ENCODE measurements around the gene CASP5. TPM values are rescaled to one million over a fixed set of nuclear protein-coding genes. Genes with fewer than 3 reads are reported as not detected.
A peak's percentile ranks its signal among the peaks of the same experiment; 100 is the strongest.
"Not testable (repeated sequence)": the region's sequence is repeated elsewhere in the genome, so short reads cannot be mapped to it uniquely, and the experiment has no call there.

Gene CASP5
- polyA plus RNA-seq, 2 of the 4 experiments (the other 2 are of a cell fraction): not detected

- TF ChIP-seq REST (IDR thresholded peaks at IDR 0.05): no peak
These were observed 24.1 kb upstream of the CASP5 start (continued) for GRCh38 chr11:105046898-105047579.

- H3K4me1 ChIP-seq: peaks cover 14% of the 10 kb centered on the region
- no peak for TF ChIP-seq BCL3 (IDR thresholded peaks at IDR 0.05)
- TF ChIP-seq MAX (IDR thresholded peaks at IDR 0.05): no peak
- TF ChIP-seq HOXB13 (CRISPR knock-in tag; IDR thresholded peaks at IDR 0.05; ENCODE audit: low read depth): no peak
- no peak for TF ChIP-seq ZNF302 (CRISPR knock-in tag; IDR thresholded peaks at IDR 0.05)
- no peak for TF ChIP-seq ATOH8 (CRISPR knock-in tag; IDR thresholded peaks at IDR 0.05; ENCODE audit: low read depth)
- no peak for TF ChIP-seq FOSB (CRISPR knock-in tag; IDR thresholded peaks at IDR 0.05)
- TF ChIP-seq SMC3 (IDR thresholded peaks at IDR 0.05): no peak
- TF ChIP-seq REST (IDR thresholded peaks at IDR 0.05): no peak
- no peak for TF ChIP-seq NFE2L2 (conservative IDR thresholded peaks at IDR 0.05; ENCODE audit: low read length)
- no peak for TF ChIP-seq CTCF (IDR thresholded peaks at IDR 0.05)
- TF ChIP-seq KDM5A (IDR thresholded peaks at IDR 0.05): no peak
- no peak for TF ChIP-seq JUN (IDR thresholded peaks at IDR 0.05)
- no peak for TF ChIP-seq SREBF2 (IDR thresholded peaks at IDR 0.05)
- TF ChIP-seq HES2 (IDR thresholded peaks at IDR 0.05): no peak
- ATAC-seq (no peak), DNase-seq (ENCODE audit: low read depth in 1 of 2, low spot score in 1 of 2) (no peak), FAIRE-seq (no peak)
- no peaks in the 10 kb centered on the region for H3K9me3 ChIP-seq
- peak overlapping the region in 1 of 2 experiments; percentile 43; a peak in 2 of 6 replicates for H3K27ac ChIP-seq
- no peak overlapping the region for H3K4me3 ChIP-seq
- 95% methylated on average over 5 of the region's 5 CpGs for WGBS (ENCODE audit: missing lambda C conversion rate)
- ChIA-PET POLR2A (no interaction called here), CTCF (no interaction called here)
- no peak overlapping the region for H3K4me2 ChIP-seq
These were observed 22.8 kb upstream of the CASP5 start for GRCh38 chr11:105045676-105046296.

GRCh38 chr11:105044557-105045524 lies 21.9 kb upstream of the CASP5 start, which contains the start of gene CARD16:
TSS of gene CARD16 (minus strand) at chr11:105045335. CDS start at chr11:105045297, 38 bp downstream.
- peaks cover 14% of the 10 kb centered on the region for H3K4me1 ChIP-seq
- POLR2A ChIA-PET; FAIRE-seq; H3K9me3 ChIP-seq; CTCF ChIA-PET; H3K4me3 ChIP-seq; ATAC-seq; DNase-seq (ENCODE audit: low read depth in 1 of 2, low spot score in 1 of 2); H3K4me2 ChIP-seq: not testable (repeated sequence)
- peak within 1 kb of the TSS in 1 of 2 experiments; percentile 43; a peak in 2 of 6 replicates for H3K27ac ChIP-seq
- 91% methylated on average over 5 of the region's 5 CpGs for WGBS (ENCODE audit: missing lambda C conversion rate)

Data from A549 (cell line).